Fibroblast of lung (primary cell): ENCODE results near the gene CBX8.

Experiments
- EZH2 ChIP-seq: IDR thresholded peaks from 2 replicates; pipeline ENCODE4 v1.5.1; 2012; ENCODE audit warnings: low read length, control low read depth, mild to moderate bottlenecking; ENCODE audit errors: missing control alignments
- TF ChIP-seq, protein P1 (sequence below), 2 donors: IDR thresholded peaks in 1 of 2; conservative IDR thresholded peaks in 1 of 2; 1 replicate in 1 of 2; 2 replicates in 1 of 2; pipeline ENCODE4 v1.5.1; 2011 to 2012; ENCODE audit warnings: low read length in 2 of 2, control low read depth in 1 of 2, inconsistent platforms in 1 of 2, low read depth in 1 of 2, mild to moderate bottlenecking in 1 of 2

DNA sequence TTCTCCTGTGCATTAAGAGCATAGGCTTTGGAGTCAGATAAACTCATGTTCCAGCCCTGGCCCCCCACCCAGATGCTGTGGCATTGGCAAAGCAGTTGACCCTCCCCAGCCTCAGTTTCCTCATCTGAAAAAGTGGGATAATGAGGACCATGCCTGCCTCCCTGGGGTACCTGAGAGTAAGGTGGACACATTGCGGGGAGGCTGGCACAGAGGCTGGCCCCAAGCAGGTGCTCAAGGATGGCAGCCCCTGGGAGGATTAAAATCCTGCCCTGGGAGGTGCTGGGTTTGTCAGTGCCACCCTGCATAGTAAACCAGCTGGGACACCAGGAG lies 54.3 kb downstream of the CBX8 start:
- no peak for TF ChIP-seq EZH2
- TF ChIP-seq, protein P1, sequence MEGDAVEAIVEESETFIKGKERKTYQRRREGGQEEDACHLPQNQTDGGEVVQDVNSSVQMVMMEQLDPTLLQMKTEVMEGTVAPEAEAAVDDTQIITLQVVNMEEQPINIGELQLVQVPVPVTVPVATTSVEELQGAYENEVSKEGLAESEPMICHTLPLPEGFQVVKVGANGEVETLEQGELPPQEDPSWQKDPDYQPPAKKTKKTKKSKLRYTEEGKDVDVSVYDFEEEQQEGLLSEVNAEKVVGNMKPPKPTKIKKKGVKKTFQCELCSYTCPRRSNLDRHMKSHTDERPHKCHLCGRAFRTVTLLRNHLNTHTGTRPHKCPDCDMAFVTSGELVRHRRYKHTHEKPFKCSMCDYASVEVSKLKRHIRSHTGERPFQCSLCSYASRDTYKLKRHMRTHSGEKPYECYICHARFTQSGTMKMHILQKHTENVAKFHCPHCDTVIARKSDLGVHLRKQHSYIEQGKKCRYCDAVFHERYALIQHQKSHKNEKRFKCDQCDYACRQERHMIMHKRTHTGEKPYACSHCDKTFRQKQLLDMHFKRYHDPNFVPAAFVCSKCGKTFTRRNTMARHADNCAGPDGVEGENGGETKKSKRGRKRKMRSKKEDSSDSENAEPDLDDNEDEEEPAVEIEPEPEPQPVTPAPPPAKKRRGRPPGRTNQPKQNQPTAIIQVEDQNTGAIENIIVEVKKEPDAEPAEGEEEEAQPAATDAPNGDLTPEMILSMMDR (conservative IDR thresholded peaks at IDR 0.05 in 1 of 2, IDR thresholded peaks at IDR 0.05 in 1 of 2; ENCODE audit: low read depth in 1 of 2, low read length in 2 of 2): no peak
